Neural crest cell (in vitro differentiated cells): ENCODE data around the gene LSM2. TPM values are rescaled to one million over a fixed set of nuclear protein-coding genes. Genes with fewer than 3 reads are reported as not detected.
"Not testable (repeated sequence)": the region's sequence is repeated elsewhere in the genome, so short reads cannot be mapped to it uniquely, and the experiment has no call there.

Source experiments
- DNase-seq: peaks from one replicate; pipeline ENCODE4 v3.0.0; 2021; ENCODE audit warnings: low read depth, mixed read lengths, low spot score
- H3K27ac Mint-ChIP-seq: one replicate; pipeline ENCODE4 v1.8.0; 2021; ENCODE audit warnings: mild to moderate bottlenecking, mixed read lengths; ENCODE audit not compliant: unreplicated experiment
- H3K27me3 Mint-ChIP-seq: 2 replicates; pipeline ENCODE4 v1.8.0; 2021; ENCODE audit warnings: low read depth, mild to moderate bottlenecking, mixed read lengths
- H3K36me3 Mint-ChIP-seq: 2 replicates; pipeline ENCODE4 v1.8.0; 2021; ENCODE audit warnings: low read depth, mild to moderate bottlenecking, mixed read lengths
- H3K4me1 Mint-ChIP-seq: 2 replicates; pipeline ENCODE4 v1.8.0; 2021; ENCODE audit warnings: mixed read lengths
- H3K4me3 Mint-ChIP-seq: one replicate; pipeline ENCODE4 v1.8.0; 2021; ENCODE audit warnings: mild to moderate bottlenecking, mixed read lengths
- H3K9me3 Mint-ChIP-seq: 2 replicates; pipeline ENCODE4 v1.8.0; 2021; ENCODE audit warnings: mixed read lengths
- CTCF ChIP-seq: fragments of 200-600 bp; sonication (generic); conservative IDR thresholded peaks from 2 replicates; pipeline ENCODE4 v1.5.0; 2021; ENCODE audit warnings: antibody characterized with exemption, mild to moderate bottlenecking
- long read RNA-seq: library from polyadenylated mRNA; unstranded; transcript quantifications from one replicate; pipeline ENCODE4 v2.0.0, GENCODE V29; 2020
- total RNA-seq: library from RNA; stranded (reverse); gene quantifications from 2 replicates; pipeline ENCODE4 v1.2.1, GENCODE V29; 2021

Gene LSM2
- 122 and 135 TPM in 2 replicates for total RNA-seq
- long read RNA-seq, transcript LSM2-208 (5 exons, 876 nt), result major isoform, 21 of 24 reads
- long read RNA-seq, partial matches to known transcripts, result 1 of 24 reads
- long read RNA-seq, other reads (novel, unspliced or antisense), result 1 of 24 reads

GRCh38 chr6:31806470-31807272, at the start of gene LSM2:
TSS of gene LSM2 (minus strand) at chr6:31806966. CDS start at chr6:31806757, 209 bp downstream.
- Mint-ChIP-seq H3K36me3 (peaks cover 2% of the 10 kb centered on the region), H3K27me3 (no peaks in the 10 kb centered on the region), H3K4me1 (peaks cover 18% of the 10 kb centered on the region), H3K27ac (peak within 1 kb of the TSS; percentile 99), H3K4me3 (peak within 1 kb of the TSS; percentile 94), H3K9me3 (no peaks in the 10 kb centered on the region)
- no peak for TF ChIP-seq CTCF
- peak; percentile 98 for DNase-seq

GRCh38 chr6:31851980-31852718, 45.4 kb upstream of the LSM2 start:
- Mint-ChIP-seq H3K36me3 (peaks cover 13% of the 10 kb centered on the region), H3K4me3 (peak overlapping the region; percentile 15)
- H3K27me3 Mint-ChIP-seq, DNase-seq, H3K4me1 Mint-ChIP-seq, H3K27ac Mint-ChIP-seq, H3K9me3 Mint-ChIP-seq: not testable (repeated sequence)

GRCh38 chr6:31851485-31851832, 44.7 kb upstream of the LSM2 start:
- H3K4me3 Mint-ChIP-seq, result peak overlapping the region; percentile 1
- peaks cover 13% of the 10 kb centered on the region for H3K36me3 Mint-ChIP-seq
- peaks cover 4% of the 10 kb centered on the region for H3K4me1 Mint-ChIP-seq
- H3K27ac Mint-ChIP-seq, result peak overlapping the region; percentile 78
- TF ChIP-seq CTCF, result no peak
- DNase-seq, result no peak
- H3K27me3 Mint-ChIP-seq, result no peaks in the 10 kb centered on the region
- H3K9me3 Mint-ChIP-seq, result no peaks in the 10 kb centered on the region

GRCh38 chr6:31850765-31851484, 44.2 kb upstream of the LSM2 start:
- no peaks in the 10 kb centered on the region for H3K9me3 Mint-ChIP-seq
- peaks cover 4% of the 10 kb centered on the region for H3K4me1 Mint-ChIP-seq
- peaks cover 13% of the 10 kb centered on the region for H3K36me3 Mint-ChIP-seq
- H3K27me3 Mint-ChIP-seq, result no peaks in the 10 kb centered on the region
- no peak overlapping the region for H3K27ac Mint-ChIP-seq
- no peak for DNase-seq
- peak overlapping the region; percentile 1 for H3K4me3 Mint-ChIP-seq
- no peak for TF ChIP-seq CTCF

GRCh38 chr6:31847276-31847978, 40.7 kb upstream of the LSM2 start:
- no peaks in the 10 kb centered on the region for H3K27me3 Mint-ChIP-seq
- DNase-seq, result no peak
- peaks cover 3% of the 10 kb centered on the region for H3K36me3 Mint-ChIP-seq
- H3K27ac Mint-ChIP-seq, result no peak overlapping the region
- TF ChIP-seq CTCF, result no peak
- no peaks in the 10 kb centered on the region for H3K9me3 Mint-ChIP-seq
- peaks cover 4% of the 10 kb centered on the region for H3K4me1 Mint-ChIP-seq
- no peak overlapping the region for H3K4me3 Mint-ChIP-seq
